ENCODE results near the gene AFAP1.

GRCh38 chr4:7779432-7779768, 160.3 kb downstream of the AFAP1 start:
- TF ChIP-seq POLR2A (IDR thresholded peaks at IDR 0.05; ENCODE audit: low read depth, low read length) (no peak), POLR2AphosphoS5 (IDR thresholded peaks at IDR 0.05; ENCODE audit: low read depth, low read length) (no peak), TAF1 (IDR thresholded peaks at IDR 0.05; ENCODE audit: borderline replicate concordance, low read depth, low read length) (no peak)
